ENCODE data around the gene CDKL5. TPM values are rescaled to one million over a fixed set of nuclear protein-coding genes. Genes with fewer than 3 reads are reported as not detected.

Gene CDKL5
- total and polyA plus RNA-seq, 9 donors: 3.5 to 7.4 (median 4.8) TPM

- no peak for DNase-seq
- no peak overlapping the region for H3K27ac ChIP-seq (ENCODE audit: low read length)
- H3K4me3 ChIP-seq (ENCODE audit: low read length): no peak overlapping the region
- H3K4me1 ChIP-seq (ENCODE audit: control insufficient read depth, insufficient read depth, low read length): no peaks in the 10 kb centered on the region
- peaks cover 2% of the 10 kb centered on the region for H3K27me3 ChIP-seq (ENCODE audit: control insufficient read depth, insufficient read depth, low read length)
- no CpG with 5 or more reads among the region's 2 CpGs for WGBS (ENCODE audit: insufficient coverage)
- no peaks in the 10 kb centered on the region for H3K9me3 ChIP-seq (replicated peaks; ENCODE audit: control insufficient read depth, low read depth, low read length)
- H3K36me3 ChIP-seq (ENCODE audit: control insufficient read depth, insufficient read depth, low read length): no peaks in the 10 kb centered on the region
These were observed 166.4 kb downstream of the CDKL5 start for GRCh38 chrX:18591834-18592233.

GRCh38 chrX:18594079-18594478, 168.7 kb downstream of the CDKL5 start:
- no peak for DNase-seq
- H3K27me3 ChIP-seq (ENCODE audit: control insufficient read depth, insufficient read depth, low read length): peaks cover 2% of the 10 kb centered on the region
- H3K9me3 ChIP-seq (replicated peaks; ENCODE audit: control insufficient read depth, low read depth, low read length): no peaks in the 10 kb centered on the region
- H3K36me3 ChIP-seq (ENCODE audit: control insufficient read depth, insufficient read depth, low read length): no peaks in the 10 kb centered on the region
- H3K27ac ChIP-seq (ENCODE audit: low read length): no peak overlapping the region
- no peak overlapping the region for H3K4me3 ChIP-seq (ENCODE audit: low read length)
- H3K4me1 ChIP-seq (ENCODE audit: control insufficient read depth, insufficient read depth, low read length): no peaks in the 10 kb centered on the region
- WGBS (ENCODE audit: insufficient coverage): no CpG with 5 or more reads among the region's 2 CpGs

DNA sequence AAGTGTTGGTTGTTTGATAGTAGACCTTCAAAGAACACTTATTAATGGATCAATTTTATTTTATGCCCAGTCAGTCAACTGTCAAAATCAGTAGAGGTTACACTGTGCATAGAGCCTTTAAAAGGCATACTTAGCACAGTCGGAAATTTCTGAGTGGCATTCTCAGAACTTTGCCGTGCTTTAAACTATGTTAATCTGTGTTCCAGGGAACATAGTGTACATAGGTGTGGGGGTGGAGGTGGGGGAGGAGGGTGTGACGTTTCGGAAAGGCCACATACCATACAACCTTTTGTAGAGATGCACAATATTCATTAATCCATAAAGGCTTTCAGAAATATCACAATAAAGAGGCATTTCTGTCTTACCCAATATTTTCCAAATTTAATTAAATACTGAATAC, 170.7 kb downstream of the CDKL5 start:
- DNase-seq: peak; percentile 3
- H3K4me3 ChIP-seq (ENCODE audit: low read length): no peak overlapping the region
- H3K4me1 ChIP-seq (ENCODE audit: control insufficient read depth, insufficient read depth, low read length): no peaks in the 10 kb centered on the region
- no peaks in the 10 kb centered on the region for H3K36me3 ChIP-seq (ENCODE audit: control insufficient read depth, insufficient read depth, low read length)
- H3K9me3 ChIP-seq (replicated peaks; ENCODE audit: control insufficient read depth, low read depth, low read length): no peaks in the 10 kb centered on the region
- no peak overlapping the region for H3K27ac ChIP-seq (ENCODE audit: low read length)
- 67% methylated on average over 1 of the region's 4 CpGs for WGBS (ENCODE audit: insufficient coverage)
- H3K27me3 ChIP-seq (ENCODE audit: control insufficient read depth, insufficient read depth, low read length): peaks cover 4% of the 10 kb centered on the region

- Histone ChIP-seq H3K27me3 (ENCODE audit: control insufficient read depth, insufficient read depth, low read length) (peaks cover 9% of the 10 kb centered on the region), H3K27ac (ENCODE audit: low read length) (no peak overlapping the region), H3K36me3 (ENCODE audit: control insufficient read depth, insufficient read depth, low read length) (no peaks in the 10 kb centered on the region), H3K9me3 (replicated peaks; ENCODE audit: control insufficient read depth, low read depth, low read length) (no peaks in the 10 kb centered on the region), H3K4me3 (ENCODE audit: low read length) (no peak overlapping the region), H3K4me1 (ENCODE audit: control insufficient read depth, insufficient read depth, low read length) (no peaks in the 10 kb centered on the region)
- no CpG with 5 or more reads among the region's 2 CpGs for WGBS (ENCODE audit: insufficient coverage)
- no peak for DNase-seq
These were observed 173.0 kb downstream of the CDKL5 start for GRCh38 chrX:18598413-18598812.

DNA sequence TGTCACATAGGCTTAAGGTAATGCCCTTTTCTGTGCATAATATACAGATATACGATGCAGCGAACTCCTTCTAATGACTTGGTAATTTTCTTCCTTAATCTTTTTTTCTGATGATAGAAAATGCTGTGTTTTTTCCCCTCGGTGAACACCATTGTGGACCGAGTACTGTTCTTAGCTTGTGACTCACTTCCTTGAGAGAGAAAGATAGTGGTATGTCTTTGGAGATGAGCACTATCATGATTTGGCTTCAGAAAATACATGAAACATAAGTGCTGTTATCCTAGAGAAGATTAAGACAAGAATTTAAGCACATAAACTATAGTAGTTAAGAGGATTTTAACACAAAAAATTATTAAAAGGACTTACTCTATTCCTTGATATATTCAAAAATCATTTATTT, 182.6 kb downstream of the CDKL5 start:
- Histone ChIP-seq H3K9me3 (replicated peaks; ENCODE audit: control insufficient read depth, low read depth, low read length) (no peaks in the 10 kb centered on the region), H3K36me3 (ENCODE audit: control insufficient read depth, insufficient read depth, low read length) (peaks cover 5% of the 10 kb centered on the region), H3K4me3 (ENCODE audit: low read length) (no peak overlapping the region), H3K27ac (ENCODE audit: low read length) (no peak overlapping the region), H3K27me3 (ENCODE audit: control insufficient read depth, insufficient read depth, low read length) (peaks cover 20% of the 10 kb centered on the region), H3K4me1 (ENCODE audit: control insufficient read depth, insufficient read depth, low read length) (no peaks in the 10 kb centered on the region)
- no CpG with 5 or more reads among the region's 4 CpGs for WGBS (ENCODE audit: insufficient coverage)
- no peak for DNase-seq

DNA sequence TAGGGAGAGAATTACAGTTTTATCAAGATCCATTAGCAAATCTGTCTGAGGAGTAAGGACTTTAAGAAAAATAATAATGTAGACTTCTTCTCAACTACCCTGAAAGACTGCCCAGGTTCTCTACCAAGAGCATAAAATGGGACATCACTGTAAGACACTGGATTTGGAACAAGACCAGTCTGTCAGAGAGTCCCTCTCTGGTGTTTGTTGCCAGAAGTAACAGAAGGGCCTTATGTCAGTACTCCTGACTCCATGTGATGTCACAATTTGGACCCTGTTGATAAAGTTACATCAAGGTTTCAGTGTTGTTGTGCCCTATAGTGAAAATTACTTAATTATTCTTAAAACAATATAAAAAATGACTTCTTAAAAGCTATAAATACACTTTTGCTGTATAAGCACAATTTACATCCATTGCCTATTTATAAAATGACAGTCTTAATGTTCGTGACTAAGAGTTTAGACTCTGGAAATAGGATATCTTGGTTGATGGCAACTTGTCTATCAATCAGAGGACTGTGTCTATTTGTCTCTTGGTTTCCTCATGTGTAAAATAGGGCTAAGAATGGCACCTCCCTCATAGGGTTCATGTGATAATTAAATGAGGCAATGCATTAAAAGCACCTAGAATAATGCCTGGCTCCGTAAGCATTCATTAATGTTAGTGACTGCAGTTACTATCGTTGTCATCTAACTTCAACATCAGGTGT, 188.7 kb downstream of the CDKL5 start:
- peaks cover 10% of the 10 kb centered on the region for H3K27me3 ChIP-seq (ENCODE audit: control insufficient read depth, insufficient read depth, low read length)
- H3K36me3 ChIP-seq (ENCODE audit: control insufficient read depth, insufficient read depth, low read length): peaks cover 5% of the 10 kb centered on the region
- WGBS (ENCODE audit: insufficient coverage): no CpG with 5 or more reads among the region's 3 CpGs
- H3K4me3 ChIP-seq (ENCODE audit: low read length): no peak overlapping the region
- no peak for DNase-seq
- no peak overlapping the region for H3K27ac ChIP-seq (ENCODE audit: low read length)
- no peaks in the 10 kb centered on the region for H3K4me1 ChIP-seq (ENCODE audit: control insufficient read depth, insufficient read depth, low read length)
- H3K9me3 ChIP-seq (replicated peaks; ENCODE audit: control insufficient read depth, low read depth, low read length): no peaks in the 10 kb centered on the region

GRCh38 chrX:18616688-18617406, 191.4 kb downstream of the CDKL5 start:
- no peaks in the 10 kb centered on the region for H3K4me1 ChIP-seq (ENCODE audit: control insufficient read depth, insufficient read depth, low read length)
- no peaks in the 10 kb centered on the region for H3K36me3 ChIP-seq (ENCODE audit: control insufficient read depth, insufficient read depth, low read length)
- 80% methylated on average over 1 of the region's 8 CpGs for WGBS (ENCODE audit: insufficient coverage)
- DNase-seq: no peak
- peaks cover 11% of the 10 kb centered on the region for H3K27me3 ChIP-seq (ENCODE audit: control insufficient read depth, insufficient read depth, low read length)
- no peak overlapping the region for H3K27ac ChIP-seq (ENCODE audit: low read length)
- no peaks in the 10 kb centered on the region for H3K9me3 ChIP-seq (replicated peaks; ENCODE audit: control insufficient read depth, low read depth, low read length)
- H3K4me3 ChIP-seq (ENCODE audit: low read length): no peak overlapping the region

DNA sequence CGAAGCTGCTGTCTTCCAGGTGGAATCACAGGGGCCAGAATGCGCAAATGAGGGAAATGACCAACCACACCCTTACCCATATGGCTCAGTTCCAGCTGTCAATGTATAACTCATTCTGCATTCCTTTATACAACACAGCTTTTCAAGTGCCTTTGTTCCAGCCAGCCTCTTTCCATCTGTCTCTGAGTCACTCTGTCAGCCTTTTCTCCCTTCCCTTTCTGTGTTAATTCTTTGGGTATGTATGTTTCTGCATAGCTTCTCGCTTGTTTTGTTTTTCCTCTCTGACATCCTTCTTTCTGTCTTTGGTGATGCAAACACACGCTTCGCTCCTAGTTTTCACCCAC, 192.0 kb downstream of the CDKL5 start:
- WGBS (ENCODE audit: insufficient coverage): 31% methylated on average over 2 of the region's 5 CpGs
- Histone ChIP-seq H3K27ac (ENCODE audit: low read length) (no peak overlapping the region), H3K27me3 (ENCODE audit: control insufficient read depth, insufficient read depth, low read length) (peaks cover 11% of the 10 kb centered on the region), H3K4me1 (ENCODE audit: control insufficient read depth, insufficient read depth, low read length) (no peaks in the 10 kb centered on the region), H3K9me3 (replicated peaks; ENCODE audit: control insufficient read depth, low read depth, low read length) (no peaks in the 10 kb centered on the region), H3K36me3 (ENCODE audit: control insufficient read depth, insufficient read depth, low read length) (no peaks in the 10 kb centered on the region), H3K4me3 (ENCODE audit: low read length) (no peak overlapping the region)
- DNase-seq: no peak

GRCh38 chrX:18619288-18619687, 193.9 kb downstream of the CDKL5 start:
- no peak for DNase-seq
- Histone ChIP-seq H3K9me3 (replicated peaks; ENCODE audit: control insufficient read depth, low read depth, low read length) (no peaks in the 10 kb centered on the region), H3K27me3 (ENCODE audit: control insufficient read depth, insufficient read depth, low read length) (peaks cover 11% of the 10 kb centered on the region), H3K27ac (ENCODE audit: low read length) (no peak overlapping the region), H3K4me3 (ENCODE audit: low read length) (no peak overlapping the region), H3K4me1 (ENCODE audit: control insufficient read depth, insufficient read depth, low read length) (no peaks in the 10 kb centered on the region), H3K36me3 (ENCODE audit: control insufficient read depth, insufficient read depth, low read length) (no peaks in the 10 kb centered on the region)
- no CpG with 5 or more reads among the region's 2 CpGs for WGBS (ENCODE audit: insufficient coverage)

- no peaks in the 10 kb centered on the region for H3K36me3 ChIP-seq (ENCODE audit: control insufficient read depth, insufficient read depth, low read length)
- no CpG with 5 or more reads among the region's 8 CpGs for WGBS (ENCODE audit: insufficient coverage)
- H3K4me1 ChIP-seq (ENCODE audit: control insufficient read depth, insufficient read depth, low read length): no peaks in the 10 kb centered on the region
- no peak overlapping the region for H3K4me3 ChIP-seq (ENCODE audit: low read length)
- H3K9me3 ChIP-seq (replicated peaks; ENCODE audit: control insufficient read depth, low read depth, low read length): no peaks in the 10 kb centered on the region
- DNase-seq: no peak
- peaks cover 9% of the 10 kb centered on the region for H3K27me3 ChIP-seq (ENCODE audit: control insufficient read depth, insufficient read depth, low read length)
- H3K27ac ChIP-seq (ENCODE audit: low read length): no peak overlapping the region
These were observed 194.9 kb downstream of the CDKL5 start for GRCh38 chrX:18620349-18620748.

Measured in muscle of leg (tissue), 11 donors.